ENCODE measurements around the gene DTD1. TPM values are rescaled to one million over a fixed set of nuclear protein-coding genes. Genes with fewer than 3 reads are reported as not detected.

DTD1 gene
- total RNA-seq, 1 experiment from 2014 or later, result 66.2 TPM

DNA sequence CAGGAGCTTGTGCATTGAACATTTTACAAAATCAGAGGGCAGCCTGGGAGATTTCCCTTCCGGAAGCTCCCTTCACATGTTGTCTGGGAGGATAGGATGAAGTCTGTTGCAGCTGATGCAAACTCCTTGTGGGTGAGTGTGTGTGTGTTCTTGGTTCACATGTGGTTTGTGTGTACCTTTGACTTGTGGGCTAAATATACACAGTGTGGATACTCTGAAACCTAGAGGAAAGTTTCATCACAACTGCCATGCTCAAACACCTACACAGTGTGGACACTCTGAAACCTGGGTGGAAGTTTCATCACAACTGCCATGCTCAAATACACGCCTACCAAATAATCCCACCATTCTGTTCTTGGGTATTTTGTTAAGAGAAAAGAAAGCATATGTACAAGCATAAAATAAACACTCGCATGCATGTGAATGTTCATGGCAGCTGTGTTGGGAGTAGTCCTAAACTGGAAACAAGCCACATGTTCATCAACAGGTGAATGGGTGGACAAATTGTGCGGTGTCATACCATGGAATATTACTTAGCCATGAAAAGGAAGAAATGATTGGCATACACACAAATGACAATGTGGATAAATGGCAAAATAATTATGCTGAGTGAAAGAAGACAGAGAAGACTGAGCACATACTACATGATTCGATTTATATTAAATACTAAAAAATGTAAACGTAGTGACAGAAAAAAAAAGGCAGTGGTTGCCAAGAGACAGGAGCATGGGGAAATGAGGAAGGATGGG is 227.5 kb downstream of the DTD1 start:
- peaks cover 2% of the 10 kb centered on the region; the same call in 1 of the 2 replicates for H3K4me1 ChIP-seq
- H3K27me3 ChIP-seq, result 0 out of 2 replicates have a peak, but pooled peaks cover 3% of the 10 kb centered on the region
- H3K27ac ChIP-seq, result no peak overlapping the region
- DNase-seq, result no peak
- H3K4me3 ChIP-seq, result no peak overlapping the region
- no peaks in the 10 kb centered on the region for H3K36me3 ChIP-seq
- peaks cover 3% of the 10 kb centered on the region; the same call in 1 of the 2 replicates for H3K9me3 ChIP-seq (replicated peaks)

Other genes with a start within 250 kb of the DTD1 start
- gene DZANK1, start 121.0 kb upstream of the DTD1 start, total RNA-seq (2014; rRNA removed; shearing (Covaris generic)), result 1.9 and 2.1 TPM in 2 replicates
- gene POLR3F, start 120.7 kb upstream of the DTD1 start, total RNA-seq (2014; rRNA removed; shearing (Covaris generic)), result 25.5 and 28.8 TPM in 2 replicates
- gene RBBP9, start 90.8 kb upstream of the DTD1 start, total RNA-seq (2014; rRNA removed; shearing (Covaris generic)), result 29.6 and 30.3 TPM in 2 replicates
- 58.3 and 61.4 TPM in 2 replicates for gene SEC23B, start 80.1 kb upstream of the DTD1 start, total RNA-seq (2014; rRNA removed; shearing (Covaris generic))
- 76.8 and 84.0 TPM in 2 replicates for gene SMIM26, start 20.6 kb upstream of the DTD1 start, total RNA-seq (2014; rRNA removed; shearing (Covaris generic))
- gene SCP2D1, start 225.7 kb downstream of the DTD1 start, total RNA-seq (2014; rRNA removed; shearing (Covaris generic)), result not detected in 2 replicates

All from SJCRH30 (cell line).